Hepatic stellate cell (primary cell): ENCODE results near the gene PFN4.
"Not testable (repeated sequence)": the region's sequence is repeated elsewhere in the genome, so short reads cannot be mapped to it uniquely, and the experiment has no call there.

ENCODE experiments used
- DNase-seq: peaks from one replicate; pipeline ENCODE4 v3.0.0; 2011; ENCODE audit warnings: low spot score

PFN4 gene

DNA sequence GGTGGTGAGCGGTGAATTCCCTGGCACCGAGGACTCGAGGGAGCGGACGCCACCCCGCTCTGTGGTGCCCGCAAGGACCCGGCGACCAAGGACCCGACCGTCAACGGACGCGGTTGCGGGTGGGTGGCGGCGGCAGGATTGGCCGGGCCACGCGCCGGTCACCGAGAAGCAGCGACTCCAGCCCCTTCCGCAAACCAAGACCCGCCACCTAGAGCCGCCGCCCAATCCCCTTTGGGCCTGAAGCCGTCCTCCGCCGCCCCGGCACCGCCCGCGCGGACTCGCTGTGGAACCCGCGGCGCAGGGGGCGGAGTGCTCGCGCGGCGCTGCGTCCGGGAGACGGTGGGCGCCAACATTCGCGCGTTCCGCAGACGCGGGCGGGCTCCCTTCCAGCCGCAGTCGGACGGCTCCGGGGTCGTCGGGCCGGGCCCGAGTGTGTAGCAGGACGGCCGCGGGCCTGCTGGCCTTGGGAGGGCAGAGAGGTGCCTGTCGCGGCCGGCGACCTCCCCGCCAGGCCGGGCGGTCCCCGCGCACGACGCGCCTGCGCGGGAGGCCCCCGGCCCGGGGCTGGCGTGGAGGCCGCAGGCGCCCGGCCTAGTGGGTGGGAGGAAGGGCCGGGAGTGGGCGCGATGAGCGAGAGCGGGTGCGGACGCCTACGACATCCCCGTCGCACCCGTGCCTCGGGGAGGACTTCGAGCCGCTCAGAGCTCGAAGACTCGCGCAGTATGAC, at the start of gene PFN4, which contains the start of gene FAM228B:
Gene PFN4, minus strand, starts transcription at position 140 of the 727 bp plus-strand sequence. CDS start 799 bp downstream, outside the sequence.
Gene FAM228B, plus strand, starts transcription at position 275 of the 727 bp plus-strand sequence. CDS start 893 bp downstream, outside the sequence.
- DNase-seq, result peak; percentile 92

GRCh38 chr2:24169023-24169422, 45.9 kb upstream of the PFN4 start:
- DNase-seq, result no peak

DNA sequence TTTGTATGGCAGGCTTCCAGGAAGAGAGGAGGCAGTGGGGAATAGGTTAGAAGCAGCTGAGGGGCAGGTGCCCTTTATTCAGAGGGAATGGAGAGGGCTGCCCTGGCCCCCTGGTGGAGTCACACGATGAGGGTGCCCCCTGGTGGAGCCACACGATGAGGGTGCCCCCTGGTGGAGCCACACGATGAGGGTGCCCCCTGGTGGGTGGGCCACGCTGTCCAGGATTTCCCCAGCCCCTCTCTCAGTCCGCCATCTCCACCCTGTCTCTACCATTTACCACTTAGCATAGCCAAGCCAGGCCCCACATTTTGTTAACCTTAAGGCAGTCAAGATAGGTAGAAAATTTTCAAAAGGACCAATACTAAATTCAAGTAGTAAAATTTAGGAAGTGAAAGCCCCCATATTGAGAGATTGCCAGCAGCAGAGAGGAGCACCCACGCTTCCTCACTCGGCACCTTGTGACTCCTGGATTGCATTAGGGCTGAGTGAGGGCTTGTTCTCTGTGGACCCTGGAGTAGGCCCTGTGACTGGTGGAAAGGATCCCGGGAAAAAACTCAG, 41.4 kb upstream of the PFN4 start:
- peak; percentile 11 for DNase-seq

DNA sequence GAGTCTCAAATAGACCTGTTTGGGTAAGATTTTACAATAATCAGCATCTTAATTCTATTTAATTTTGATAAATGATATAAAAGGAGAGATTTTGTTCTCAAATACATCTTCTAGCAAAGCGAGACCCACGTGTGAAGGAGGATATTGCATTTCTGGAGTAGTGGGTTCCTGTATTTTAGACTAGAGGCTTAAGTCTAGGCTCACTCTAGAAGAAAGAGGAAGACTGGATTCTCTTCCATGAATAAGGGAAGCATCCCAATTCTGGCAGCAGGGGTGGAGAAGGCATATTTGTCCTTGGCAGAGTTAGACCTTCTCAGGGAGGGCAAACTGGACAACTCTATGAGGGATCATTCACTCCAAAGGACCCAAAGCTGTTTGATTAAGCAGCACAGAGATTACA, 40.5 kb upstream of the PFN4 start:
- no peak for DNase-seq

GRCh38 chr2:24163186-24163585, 40.1 kb upstream of the PFN4 start:
- DNase-seq, result no peak

DNA sequence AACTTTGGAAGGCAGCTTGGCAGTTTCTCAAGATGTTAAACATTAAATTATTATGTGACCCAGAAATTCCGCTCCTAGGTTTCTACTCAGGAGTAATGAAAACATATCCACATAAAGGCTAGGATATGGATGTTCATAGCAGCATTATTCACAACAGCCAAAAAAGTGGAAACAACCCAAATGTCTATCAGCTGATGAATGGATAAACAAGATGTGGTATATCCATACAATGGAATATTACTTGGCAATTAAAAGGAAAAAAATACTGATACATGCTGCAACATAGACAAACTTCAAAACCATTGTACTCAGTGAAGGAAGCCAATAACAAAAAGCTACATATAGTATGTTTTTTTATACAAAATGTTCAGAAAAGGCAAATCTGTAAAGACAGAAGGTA, 39.4 kb upstream of the PFN4 start:
- DNase-seq, result no peak

DNA sequence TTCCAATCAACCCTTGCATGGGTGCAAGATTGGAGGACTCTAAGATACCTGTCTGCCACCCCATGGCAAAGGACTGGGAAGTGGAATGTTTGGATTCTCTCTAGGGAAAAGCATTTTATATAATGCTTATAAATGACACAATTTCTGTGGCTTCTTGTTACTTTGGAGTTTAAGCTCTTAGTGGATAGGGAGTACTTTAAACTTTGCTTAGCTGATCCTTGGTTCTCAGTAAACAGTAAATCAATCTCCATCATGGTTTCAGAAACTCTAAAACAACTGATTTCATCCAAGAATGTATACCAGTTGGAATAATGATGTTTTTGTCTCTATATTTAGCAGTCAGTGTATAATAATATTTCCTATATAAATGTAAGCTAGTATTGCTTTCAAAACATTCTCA, 37.6 kb upstream of the PFN4 start:
- DNase-seq, result no peak

GRCh38 chr2:24159708-24160107, 36.6 kb upstream of the PFN4 start:
- no peak for DNase-seq

DNA sequence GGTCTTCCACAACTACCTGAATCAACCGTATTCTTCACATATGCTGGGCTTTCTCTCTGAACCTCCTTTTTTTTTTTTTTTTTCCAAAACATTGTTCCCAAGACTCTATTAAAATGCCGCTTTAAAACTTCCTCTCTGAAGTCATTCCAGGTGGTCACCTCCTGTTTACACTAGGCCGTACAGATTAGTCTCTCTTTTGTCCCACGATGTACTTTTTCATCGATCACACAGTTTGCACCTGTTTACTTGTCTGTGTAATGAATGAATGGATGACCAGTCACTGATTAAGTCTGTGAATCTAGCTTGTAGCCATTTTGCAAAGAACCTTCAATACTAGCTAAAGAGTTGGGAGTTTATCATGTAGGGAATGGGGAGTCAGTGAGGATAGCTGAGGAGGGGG, 35.0 kb upstream of the PFN4 start:
- no peak for DNase-seq

- no peak for DNase-seq
These were observed 30.3 kb upstream of the PFN4 start for GRCh38 chr2:24153478-24153877.

GRCh38 chr2:24152413-24153197, 29.5 kb upstream of the PFN4 start:
- no peak for DNase-seq

DNA sequence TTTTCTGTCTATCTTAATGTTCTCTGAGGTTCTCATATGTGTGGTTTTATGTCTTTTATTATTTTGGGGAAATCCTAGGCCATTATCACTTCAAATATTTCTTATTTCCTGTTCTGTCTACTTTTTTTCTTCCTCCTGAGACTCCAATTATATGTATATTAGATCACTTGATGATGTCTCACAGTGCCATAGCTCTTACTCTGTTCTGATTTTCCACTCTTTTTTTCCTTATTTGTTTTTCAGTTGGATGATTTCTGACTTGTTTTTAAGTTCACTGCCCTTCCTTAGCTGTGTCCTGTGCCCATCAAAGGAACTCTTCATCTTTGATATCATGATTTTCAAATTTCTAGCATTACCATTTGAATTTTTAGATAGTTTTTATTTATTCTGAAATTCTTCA, 24.2 kb upstream of the PFN4 start:
- DNase-seq, result no peak

GRCh38 chr2:24140305-24140704, 17.2 kb upstream of the PFN4 start:
- DNase-seq, result not testable (repeated sequence)

- no peak for DNase-seq
These were observed 9.4 kb upstream of the PFN4 start for GRCh38 chr2:24132543-24132942.

DNA sequence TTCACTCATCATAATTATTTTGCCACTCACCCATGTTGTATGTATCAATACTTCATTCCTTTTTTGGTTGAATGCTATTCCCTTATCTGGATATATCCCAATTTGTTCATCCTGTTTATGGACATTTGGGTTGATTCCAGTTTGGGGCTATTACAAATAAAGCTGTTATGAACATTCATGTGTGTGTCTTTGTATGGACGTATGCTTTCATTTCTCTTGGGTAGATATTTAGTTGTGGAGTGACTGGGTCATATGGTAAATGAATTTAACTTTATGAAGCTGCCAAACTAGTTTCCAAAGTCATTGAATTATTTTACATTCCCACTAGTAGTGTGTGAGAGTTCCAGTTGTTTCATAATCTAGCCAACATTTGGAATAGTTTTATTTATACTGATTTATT, 2.8 kb upstream of the PFN4 start:
- no peak for DNase-seq

- no peak for DNase-seq
These were observed 917 bp upstream of the PFN4 start for GRCh38 chr2:24123922-24124580.

DNA sequence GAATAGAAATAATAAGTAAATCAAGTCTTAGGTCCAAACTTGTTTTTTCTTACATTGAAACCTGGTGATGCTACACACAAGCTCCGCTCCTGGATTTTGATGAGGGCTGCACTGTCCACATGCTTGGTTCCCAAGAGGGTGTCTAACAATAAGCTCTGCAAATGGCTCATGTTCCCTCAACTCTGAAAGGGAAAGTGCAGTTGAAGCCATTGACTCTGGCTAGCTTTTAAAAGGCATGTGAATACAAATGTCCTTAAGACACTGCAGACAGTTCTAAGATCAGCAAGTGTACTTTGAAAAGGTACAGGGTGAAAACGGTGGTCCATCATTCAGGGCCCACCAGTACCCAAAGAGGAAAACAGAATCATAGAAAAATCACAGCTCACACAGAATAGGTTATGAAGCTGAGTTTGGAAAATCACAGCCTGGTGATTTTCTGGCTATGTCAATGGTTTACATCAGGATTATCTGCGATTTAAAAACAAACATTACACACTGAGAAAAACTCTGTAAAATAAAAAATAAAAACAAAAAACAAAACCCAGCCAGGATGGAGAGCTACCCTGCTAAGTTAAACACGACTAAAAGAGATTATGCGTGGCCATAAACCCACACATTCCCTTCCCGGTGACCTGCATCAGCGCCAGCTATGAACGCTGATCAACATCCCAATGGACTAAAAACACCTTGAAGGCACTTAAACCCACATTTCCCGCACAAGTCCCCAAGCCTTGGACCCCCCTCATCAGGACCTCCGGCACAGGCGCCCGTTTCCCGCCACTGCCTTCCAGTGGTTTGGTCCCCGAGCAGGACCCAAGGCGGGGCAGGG, 554 bp downstream of the PFN4 start:
- DNase-seq, result no peak

GRCh38 chr2:24121469-24121868, 1.7 kb downstream of the PFN4 start:
- no peak for DNase-seq

- no peak for DNase-seq
These were observed 2.1 kb downstream of the PFN4 start for GRCh38 chr2:24121066-24121465.

DNA sequence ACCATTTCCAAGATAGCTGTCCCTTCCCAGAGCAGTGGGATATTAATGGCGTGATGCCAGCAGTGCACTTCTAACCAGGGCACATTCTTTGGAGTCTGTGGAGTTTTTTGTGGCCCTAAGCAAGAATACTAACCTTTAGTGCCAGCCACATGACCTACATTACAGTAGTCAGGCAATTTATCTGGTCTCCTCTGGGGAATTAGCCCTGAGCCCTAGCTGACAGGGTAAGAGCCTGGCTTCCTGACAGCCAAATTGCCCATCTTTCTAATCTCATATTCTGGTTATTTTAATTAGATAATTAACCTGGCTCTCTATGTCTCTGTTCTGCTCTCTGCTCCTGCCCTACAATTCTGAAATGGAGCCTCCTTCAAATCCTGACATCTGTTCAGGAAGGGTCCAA, 5.2 kb downstream of the PFN4 start:
- no peak for DNase-seq

DNA sequence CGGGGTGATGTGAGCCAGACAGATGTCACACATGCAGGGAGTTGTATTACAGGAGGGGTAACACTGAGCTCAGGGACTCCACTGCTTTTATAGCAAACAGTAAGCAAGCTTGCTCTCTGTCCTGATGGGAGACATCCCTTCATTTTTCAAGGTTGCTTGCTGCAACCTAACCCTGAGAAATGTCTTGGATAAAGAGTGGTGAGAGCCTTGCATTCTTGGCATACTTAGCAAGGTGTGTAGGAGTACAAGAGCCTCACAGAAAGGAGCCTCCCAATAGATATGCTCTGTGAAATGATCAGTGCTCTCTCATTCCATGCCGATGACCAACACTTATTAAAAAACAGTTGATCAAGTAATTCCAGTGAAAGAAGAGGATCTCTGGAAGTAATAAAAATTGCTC, 8.1 kb downstream of the PFN4 start:
- DNase-seq, result no peak
